C4-2B (cell line): ENCODE data around the gene MST1.

ENCODE experiments used
- H3K27ac ChIP-seq: fragments of 450-650 bp; 2 replicates; pipeline ENCODE4 v1.5.1; 2017
- ZFX ChIP-seq: fragments of 450-650 bp; IDR thresholded peaks from 2 replicates; pipeline ENCODE4 v1.6.1; 2017
- TF ChIP-seq, protein P1 (sequence below): fragments of 450-650 bp; conservative IDR thresholded peaks from 2 replicates; pipeline ENCODE4 v1.5.1; 2017; ENCODE audit warnings: mild to moderate bottlenecking

The MST1 gene

DNA sequence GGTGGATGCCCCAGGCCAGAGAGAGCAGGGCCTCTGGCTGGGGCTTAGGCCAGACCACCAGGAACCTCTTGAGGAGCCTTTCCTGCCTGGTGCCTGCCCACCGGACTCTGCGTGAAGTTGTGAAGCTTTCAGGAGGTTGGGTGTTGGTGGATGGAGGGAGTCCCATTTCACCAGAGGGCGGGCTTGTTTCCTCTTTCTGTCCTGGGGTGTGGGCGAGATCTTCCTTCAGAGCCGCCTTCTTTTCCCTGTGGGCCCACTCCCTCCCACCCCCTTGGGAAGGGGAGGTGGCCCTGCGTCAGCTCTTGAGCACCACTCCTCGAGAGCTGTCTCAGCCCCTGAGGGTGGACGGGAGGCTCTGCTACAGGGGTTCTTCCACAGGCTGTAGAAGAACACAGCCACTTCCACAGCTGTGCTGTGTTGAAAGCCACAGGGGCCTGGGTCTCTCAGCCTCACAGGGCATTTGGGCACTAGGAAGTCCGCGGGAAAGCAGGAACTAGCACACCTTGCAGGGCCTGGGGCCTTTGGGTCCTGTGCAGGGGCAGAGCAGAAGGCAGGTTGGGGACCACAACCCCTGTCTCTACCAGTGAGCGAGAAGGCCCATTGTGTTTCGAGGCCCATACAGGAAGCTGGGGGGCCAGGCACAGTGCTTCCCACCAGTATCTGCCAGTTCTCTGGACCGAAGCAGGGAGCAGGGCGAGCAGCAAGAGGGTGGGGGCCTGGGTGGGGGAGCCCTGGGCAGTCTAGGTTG is 28.1 kb upstream of the MST1 start:
- TF ChIP-seq, protein P1, sequence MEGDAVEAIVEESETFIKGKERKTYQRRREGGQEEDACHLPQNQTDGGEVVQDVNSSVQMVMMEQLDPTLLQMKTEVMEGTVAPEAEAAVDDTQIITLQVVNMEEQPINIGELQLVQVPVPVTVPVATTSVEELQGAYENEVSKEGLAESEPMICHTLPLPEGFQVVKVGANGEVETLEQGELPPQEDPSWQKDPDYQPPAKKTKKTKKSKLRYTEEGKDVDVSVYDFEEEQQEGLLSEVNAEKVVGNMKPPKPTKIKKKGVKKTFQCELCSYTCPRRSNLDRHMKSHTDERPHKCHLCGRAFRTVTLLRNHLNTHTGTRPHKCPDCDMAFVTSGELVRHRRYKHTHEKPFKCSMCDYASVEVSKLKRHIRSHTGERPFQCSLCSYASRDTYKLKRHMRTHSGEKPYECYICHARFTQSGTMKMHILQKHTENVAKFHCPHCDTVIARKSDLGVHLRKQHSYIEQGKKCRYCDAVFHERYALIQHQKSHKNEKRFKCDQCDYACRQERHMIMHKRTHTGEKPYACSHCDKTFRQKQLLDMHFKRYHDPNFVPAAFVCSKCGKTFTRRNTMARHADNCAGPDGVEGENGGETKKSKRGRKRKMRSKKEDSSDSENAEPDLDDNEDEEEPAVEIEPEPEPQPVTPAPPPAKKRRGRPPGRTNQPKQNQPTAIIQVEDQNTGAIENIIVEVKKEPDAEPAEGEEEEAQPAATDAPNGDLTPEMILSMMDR = no peak
- no peak for TF ChIP-seq ZFX
- no peak overlapping the region for H3K27ac ChIP-seq

- no peak overlapping the region for H3K27ac ChIP-seq
- no peak for TF ChIP-seq ZFX
- TF ChIP-seq, protein P1 = no peak
Observed at GRCh38 chr3:49716691-49717210, 27.5 kb upstream of the MST1 start.

- H3K27ac ChIP-seq = no peak overlapping the region
- no peak for TF ChIP-seq ZFX
- TF ChIP-seq, protein P1 = no peak
Observed at GRCh38 chr3:49716169-49716568, 26.9 kb upstream of the MST1 start.

DNA sequence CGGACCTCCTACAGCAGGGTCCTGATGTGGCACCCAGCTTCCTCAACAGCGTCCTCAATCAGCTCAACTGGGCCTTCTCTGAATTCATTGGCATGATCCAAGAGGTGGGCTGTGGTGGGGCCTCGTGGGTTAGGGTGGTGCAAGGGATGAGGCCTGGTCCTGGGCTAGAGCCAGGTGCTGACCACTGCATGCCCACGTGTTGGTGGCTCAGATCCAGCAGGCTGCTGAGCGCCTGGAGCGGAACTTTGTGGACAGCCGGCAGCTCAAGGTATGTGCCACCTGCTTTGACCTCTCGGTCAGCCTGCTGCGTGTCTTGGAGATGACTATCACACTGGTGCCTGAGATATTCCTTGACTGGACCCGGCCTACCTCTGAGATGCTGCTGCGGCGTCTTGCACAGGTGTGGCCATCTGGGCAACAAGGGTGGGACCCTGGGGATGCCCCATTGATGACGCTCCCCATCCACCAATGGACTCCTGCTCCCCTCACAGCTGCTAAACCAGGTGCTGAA is 26.4 kb upstream of the MST1 start:
- H3K27ac ChIP-seq = no peak overlapping the region
- no peak for TF ChIP-seq ZFX
- TF ChIP-seq, protein P1 = no peak

GRCh38 chr3:49714728-49715550 is 25.7 kb upstream of the MST1 start:
- H3K27ac ChIP-seq = no peak overlapping the region
- TF ChIP-seq, protein P1 = no peak
- TF ChIP-seq ZFX = no peak

DNA sequence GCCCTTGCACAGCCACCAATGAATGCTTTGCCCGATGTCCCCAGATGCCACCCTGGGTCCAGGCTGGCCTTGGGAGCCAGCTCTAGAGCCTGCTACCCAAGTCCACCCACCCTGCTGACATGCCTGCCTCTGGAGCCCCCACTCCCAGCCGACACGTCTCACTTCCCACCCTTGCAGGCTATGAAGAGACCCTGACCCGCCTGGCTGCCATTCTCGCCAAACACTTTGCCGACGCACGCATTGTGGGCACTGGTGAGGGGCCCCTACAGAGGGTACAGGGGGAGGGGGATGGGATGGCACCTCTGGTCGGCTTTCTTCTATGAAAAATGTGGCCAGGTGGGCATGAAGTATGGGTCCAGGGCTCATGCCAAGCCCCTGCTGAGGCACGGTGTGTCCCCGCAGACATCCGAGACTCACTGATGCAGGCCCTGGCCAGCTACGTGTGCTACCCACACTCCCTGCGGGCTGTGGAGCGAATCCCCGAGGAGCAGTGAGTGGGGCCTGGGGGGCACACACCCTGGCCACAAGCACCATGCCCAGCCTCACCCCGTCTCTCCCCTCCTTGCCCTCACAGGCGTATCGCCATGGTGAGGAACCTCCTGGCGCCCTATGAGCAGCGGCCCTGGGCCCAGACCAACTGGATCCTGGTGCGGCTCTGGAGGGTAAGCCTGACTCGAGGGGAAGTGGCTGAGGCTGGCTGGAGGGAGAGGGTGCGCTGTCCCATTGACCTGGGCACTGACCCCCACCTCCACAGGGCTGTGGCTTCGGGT is 24.2 kb upstream of the MST1 start:
- H3K27ac ChIP-seq = no peak overlapping the region
- TF ChIP-seq ZFX = no peak
- TF ChIP-seq, protein P1 = no peak
